Measurements from ENCODE around the gene ATF1.
A peak's percentile ranks its signal among the peaks of the same experiment; 100 is the strongest.

ATF1 gene

DNA sequence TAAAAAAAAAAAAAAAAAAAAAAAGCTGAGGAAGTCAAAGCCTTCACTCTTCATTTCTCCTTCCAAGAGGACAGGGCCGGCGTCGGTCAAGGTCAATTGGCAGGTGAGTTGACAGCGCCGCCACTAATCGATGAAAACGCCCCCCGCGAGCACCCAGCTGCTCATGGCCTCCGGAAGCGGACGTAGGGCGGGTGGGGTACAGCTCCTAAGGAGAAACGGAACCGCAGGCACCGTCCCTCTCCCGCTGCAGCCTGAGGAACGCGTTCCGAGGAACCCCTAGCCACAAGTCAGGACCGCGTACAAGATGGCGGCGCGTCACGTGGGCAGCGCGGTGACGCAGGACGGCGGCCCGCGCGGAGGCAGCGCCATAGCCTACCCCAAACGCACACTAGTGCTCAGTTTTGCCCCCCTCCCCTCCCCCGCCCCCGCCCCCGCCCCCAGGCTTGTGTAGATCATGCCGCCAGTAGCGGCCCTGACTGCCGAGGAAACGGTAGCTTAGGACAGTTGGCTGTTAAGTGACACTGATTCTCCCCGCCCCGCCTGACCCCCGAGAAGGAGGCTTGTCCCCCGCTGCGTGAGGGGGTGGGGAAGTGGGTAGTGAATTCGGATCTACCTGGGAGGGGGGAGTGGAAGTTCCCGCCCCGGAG lies at the start of gene ATF1:
Gene ATF1 (plus strand): TSS at position 463 of the 647 bp plus-strand sequence. CDS start 16,045 bp downstream, outside the sequence.
- DNase-seq (ENCODE audit: low spot score) = peak; percentile 95

DNA sequence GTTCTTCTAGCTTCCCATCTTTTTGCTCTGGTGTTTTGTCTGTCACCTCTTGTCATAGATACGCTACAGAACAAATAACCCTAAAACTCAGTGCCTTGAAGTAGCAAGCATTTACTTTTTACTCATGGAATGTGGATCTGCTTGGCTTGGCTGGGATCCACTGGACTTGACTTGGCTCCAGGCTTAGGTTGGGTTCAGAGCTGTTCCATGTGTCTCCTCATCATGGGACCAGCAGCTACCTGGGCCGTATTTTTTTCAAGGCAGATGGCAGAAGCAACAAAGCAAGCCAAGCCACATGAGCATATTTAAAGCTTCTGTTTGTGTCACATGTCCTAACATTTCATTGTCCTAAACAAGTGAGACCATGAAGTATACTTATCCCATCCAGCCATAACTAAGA lies 48.7 kb upstream of the ATF1 start:
- no peak for DNase-seq (ENCODE audit: low spot score)

DNA sequence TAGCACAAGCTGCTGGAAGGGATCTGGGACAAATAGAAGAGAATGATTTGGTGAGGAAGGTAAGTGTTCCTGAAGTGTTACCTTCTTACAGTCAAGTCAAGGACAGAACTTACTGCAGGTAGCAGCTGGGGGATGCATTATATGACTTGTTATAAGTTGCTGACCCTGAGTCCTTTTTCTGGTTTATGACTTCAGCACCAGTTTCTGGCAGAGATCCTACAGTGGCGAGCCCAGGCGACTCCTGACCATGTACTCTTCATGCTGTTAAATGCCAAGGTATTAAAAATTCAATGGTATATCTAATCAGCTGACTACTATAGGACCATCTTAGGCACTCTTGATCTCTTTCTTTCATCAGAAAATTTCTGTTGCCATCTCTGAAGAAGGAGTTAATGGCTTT lies 45.1 kb upstream of the ATF1 start:
- no peak for DNase-seq (ENCODE audit: low spot score)

DNA sequence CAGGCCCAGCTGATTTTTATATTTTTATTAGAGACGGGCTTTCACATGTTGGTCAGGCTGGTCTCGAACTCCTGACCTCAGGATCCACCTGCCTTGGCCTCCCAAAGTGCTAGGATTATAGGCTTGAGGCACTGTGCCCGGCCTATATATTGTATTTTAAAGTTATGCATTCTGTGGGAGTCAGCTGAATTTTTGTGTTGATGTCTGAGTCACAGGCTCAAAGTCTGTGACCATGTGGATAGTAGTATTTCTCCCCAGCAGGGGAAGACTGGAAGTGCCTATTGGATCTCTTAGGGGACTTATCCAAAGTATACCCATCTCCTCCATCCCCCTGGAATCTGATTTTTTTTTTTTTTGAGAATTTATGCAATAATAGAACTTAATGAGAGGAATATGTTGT lies 43.8 kb upstream of the ATF1 start:
- no peak for DNase-seq (ENCODE audit: low spot score)

DNA sequence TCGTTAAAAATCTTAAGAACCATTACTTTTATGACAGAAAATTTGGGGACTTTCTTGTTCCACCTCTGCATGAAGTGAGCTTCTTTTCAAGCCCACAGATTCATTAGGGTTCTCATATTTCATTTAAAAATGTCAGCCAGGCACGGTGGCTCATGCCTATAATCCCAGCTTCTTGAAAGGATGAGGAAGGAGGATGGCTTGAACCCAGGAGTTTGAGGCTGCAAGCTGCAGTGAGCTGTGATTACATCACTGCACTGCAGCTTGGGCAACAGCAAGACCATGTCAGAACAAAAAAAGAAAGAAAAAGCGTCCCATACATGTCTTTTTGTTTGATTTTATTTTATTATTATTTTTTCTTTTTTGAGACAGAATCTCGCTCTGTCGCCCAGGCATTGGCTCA lies 43.4 kb upstream of the ATF1 start:
- DNase-seq (ENCODE audit: low spot score) = no peak

DNA sequence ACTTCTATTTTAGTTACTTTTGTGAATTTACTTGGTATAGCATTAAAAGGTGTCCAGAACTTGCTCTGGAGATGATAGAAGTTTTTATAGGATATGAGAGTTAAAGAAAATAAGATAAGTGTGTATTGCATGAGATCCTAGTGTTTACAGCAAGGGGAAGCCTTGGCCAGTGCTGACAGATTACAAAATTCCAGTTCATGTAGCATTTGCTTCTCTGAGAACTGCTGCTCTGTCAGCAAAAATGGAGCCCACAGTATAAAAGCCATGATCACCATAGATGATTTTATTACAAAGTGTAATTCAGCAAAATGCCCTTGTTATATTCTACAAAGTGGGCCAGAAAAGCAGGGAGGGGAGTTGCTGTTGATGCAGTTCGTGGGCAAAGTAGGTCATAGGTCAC lies 40.0 kb upstream of the ATF1 start:
- DNase-seq (ENCODE audit: low spot score) = no peak

DNA sequence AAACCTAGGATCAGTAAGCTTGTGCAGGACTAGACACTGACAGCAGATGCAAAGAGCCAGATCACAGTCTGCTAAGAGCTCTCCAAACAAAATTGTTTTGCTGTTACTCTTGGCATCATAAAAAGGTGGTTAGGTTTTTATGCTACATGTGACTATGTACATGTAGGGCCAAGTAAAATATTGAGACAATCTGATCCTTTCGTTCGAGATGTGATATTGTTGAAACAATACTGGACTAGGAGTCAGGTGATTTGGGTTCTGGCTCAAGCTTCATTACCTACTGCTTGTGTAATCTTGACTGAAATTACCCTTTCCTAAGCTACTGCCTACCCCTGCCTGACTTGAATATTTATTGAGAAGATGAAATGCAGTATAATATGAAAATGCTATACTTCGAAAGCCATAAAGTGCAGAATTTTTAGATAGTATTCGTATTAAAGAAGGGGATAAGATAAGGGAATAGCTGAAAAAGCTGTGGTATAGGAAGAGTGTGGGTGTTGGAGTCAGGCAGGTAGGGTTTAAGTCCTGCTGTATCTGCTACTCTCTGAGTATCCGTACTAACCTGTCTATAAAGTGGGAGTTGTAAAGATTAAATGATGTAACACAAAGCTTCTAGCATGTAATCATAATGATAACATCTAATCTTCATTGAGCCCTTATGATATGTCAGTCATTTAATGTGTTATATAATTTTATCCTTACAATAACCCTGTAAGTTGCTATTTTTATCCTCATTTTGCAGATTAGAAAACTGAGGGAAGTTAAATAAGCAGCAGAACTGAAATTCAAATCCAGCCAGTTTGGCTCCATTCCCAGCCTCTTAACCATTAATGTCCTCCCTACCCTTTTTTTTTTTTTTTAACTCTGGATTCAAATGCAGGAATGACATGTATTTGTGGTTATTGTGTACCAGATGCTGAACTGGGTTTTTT lies 38.6 kb upstream of the ATF1 start:
- DNase-seq (ENCODE audit: low spot score) = no peak

DNA sequence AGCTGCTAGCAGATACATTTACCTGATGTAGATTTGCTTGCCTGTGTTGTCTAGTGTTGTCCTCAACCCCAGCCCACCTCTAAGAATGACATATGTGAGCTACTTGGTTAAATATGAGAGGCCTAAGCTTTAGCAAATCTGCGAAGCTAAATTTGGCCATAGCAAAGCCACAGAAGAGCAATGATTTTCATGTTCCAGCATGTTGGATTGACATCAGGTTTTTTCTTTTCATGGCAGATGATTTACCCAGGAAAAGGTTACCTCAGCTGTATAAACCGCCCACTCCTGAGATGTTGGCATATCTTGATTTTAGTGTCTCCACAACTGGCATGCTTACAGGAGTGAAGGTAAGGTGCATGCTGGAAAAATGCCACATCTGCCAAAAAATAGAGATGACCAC lies 36.4 kb upstream of the ATF1 start:
- no peak for DNase-seq (ENCODE audit: low spot score)

DNA sequence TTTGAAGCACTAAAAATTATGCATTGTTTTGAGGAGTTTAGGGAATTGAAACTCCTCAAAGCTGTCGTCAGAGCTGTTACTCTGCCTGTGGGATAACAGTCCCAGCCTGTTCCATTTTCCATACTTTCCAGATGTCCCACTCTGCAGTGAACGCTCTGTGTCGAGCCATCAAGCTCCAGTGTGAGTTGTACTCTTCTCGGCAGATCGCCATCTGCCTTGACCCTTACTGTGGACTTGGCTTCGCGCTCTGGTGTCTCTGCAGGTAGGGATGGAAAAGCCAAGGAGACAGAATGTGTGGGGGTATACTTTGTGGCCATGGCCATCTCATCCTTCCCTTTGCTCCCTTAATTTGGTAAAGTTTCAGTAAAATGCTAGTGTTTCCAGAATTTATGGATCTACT lies 35.5 kb upstream of the ATF1 start:
- DNase-seq (ENCODE audit: low spot score) = no peak

DNA sequence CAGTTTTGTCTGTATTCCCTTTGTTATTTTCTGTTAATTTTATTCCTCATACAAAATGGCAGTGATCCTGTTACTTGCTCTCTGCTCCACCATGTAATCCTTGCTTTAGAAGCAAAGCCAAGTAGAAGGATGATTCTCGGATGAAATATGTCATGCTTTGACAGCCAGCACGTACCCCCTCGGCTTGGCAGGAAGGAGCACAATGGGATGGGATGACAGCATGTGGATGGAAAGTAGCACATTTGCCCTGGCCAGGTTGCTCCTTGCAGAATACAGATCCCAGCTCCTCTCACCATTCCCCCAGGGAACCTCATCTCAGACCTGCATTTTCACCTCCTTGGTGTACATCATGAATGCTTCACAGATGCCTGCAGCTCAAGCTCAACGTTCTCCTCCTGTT lies 35.1 kb upstream of the ATF1 start:
- DNase-seq (ENCODE audit: low spot score) = no peak

DNA sequence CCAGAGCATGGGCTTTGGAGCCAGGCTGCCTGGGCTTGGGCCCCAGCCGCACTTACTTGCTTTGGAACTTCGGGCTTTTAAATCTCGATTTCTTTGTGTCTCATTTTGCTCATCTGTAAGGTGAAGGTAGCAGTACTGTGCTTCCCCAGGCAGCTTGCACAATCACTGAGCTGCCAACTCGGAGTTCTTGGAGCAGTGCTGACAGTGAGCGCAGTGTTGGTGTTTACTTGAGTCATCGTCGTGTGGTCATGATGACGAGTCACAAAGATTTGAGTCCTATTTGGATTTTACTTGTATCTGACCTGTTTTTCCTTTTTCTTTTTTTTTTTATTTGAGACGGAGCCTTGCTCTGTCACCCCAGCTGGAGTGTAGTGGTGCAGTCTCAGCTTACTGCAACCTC lies 31.3 kb upstream of the ATF1 start:
- DNase-seq (ENCODE audit: low spot score) = no peak

DNA sequence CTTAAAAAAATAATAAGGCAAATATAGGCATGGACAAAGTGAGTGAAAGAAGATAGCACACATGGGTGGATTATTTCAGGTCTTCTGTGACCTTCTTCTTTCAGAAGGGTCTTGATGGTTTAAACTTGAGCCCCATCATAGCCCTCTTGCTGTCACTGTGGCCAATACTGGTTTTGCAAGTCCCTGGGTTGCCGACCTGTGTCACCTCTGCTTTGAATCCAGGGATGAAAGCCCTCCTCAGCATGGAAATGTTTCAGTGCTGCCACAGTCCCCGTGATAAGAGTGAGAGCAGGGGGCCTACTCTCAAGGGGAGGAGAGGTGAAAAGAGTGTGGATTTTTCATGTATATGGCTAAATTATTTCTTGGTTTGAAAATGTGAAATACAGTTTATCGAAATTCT lies 30.2 kb upstream of the ATF1 start:
- no peak for DNase-seq (ENCODE audit: low spot score)

DNA sequence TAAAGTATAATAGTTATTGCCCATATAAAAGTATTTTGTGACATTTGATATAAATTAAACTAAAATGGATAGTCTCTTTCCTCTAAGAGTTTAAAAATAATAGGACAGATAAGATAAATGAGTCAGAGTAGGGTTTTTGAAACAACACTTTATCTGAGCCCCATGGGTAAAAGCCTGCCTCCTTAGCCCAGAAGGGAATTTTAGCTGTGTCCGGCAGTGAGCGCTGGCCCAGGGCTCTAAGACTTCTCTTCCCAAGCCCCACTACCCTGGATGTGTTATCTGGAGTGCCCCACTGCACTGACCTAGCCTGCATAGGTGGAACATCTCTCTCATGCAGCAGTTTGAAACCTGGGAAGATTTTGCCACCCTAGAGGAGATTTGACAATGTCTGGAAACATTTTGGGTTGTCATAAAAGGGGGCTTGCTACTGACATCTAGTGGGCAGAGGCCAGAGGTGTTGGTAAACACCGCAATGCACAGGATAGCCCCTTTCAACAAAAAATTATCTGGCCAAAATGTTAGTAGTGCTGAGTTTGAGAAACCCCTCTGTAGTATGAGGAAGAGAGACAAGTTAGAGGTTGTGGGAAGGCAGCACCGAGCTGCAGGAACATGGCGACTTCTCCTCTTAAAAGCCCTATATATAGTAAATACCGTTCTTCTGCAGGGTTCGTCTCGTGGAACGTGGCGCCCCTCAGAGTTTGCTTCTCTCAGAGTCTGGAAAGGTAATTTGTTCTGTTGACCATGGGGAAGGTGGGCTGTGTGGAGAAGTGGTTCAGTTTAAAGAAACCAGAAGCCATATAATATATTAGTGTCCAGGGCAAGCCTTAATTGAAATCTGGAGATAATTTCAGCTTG lies 29.3 kb upstream of the ATF1 start:
- no peak for DNase-seq (ENCODE audit: low spot score)

DNA sequence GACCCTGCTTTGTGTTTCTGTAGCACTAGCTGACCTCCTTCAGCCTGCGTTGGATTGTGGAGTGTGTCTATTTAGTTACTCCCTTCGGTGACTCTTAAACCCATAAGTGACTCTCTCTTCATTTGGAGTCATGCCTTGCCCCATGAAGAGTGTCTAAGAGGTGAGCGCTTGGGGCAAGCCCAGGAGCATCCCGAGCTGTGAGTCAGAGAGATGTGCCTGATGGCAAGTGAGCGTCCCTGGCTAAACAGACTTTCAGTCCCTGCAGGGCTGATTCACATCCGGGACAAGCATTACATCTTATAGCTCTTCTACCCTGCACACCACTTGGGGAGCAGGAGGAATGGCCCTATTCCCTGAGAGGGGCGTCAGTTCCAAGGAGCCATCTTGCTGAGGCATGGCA lies 24.3 kb upstream of the ATF1 start:
- no peak for DNase-seq (ENCODE audit: low spot score)

DNA sequence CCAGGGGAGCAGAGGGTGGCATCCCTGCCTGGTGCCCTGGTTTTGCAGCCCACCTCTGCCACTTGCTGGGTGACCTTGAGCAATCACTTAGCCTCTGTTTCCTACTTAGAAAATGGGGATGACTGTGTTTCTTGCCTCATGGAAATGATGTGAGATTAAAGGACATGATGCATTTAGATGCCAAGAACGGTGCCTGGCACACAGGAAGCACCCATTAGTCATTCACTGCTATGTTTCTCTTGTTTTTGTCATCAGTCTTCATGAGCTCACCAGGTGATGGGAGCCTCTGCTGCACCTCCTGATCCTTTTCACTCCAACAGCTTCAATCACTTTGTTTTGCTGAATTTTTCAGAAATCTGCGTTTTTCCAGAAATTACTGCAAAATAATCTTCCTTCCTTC lies 23.6 kb upstream of the ATF1 start:
- no peak for DNase-seq (ENCODE audit: low spot score)

DNA sequence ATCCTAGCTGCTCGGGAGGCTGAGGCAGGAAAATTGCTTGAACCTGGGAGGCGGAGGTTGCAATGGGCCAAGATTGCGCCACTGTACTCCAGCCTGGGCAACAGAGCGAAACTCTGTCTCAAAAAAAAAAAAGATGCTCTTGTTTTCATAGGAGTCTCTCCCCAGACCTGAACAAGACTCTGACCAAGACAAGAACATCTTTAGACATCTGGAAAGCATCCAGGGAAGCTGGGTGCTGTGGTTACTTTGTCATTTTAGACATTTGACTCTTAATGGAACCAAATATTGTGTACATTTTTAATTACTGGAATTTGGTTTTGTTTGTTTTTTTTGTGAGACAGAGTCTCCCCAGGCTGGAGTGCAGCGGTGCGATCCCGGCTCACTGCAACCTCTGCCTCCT lies 21.1 kb upstream of the ATF1 start:
- no peak for DNase-seq (ENCODE audit: low spot score)

DNA sequence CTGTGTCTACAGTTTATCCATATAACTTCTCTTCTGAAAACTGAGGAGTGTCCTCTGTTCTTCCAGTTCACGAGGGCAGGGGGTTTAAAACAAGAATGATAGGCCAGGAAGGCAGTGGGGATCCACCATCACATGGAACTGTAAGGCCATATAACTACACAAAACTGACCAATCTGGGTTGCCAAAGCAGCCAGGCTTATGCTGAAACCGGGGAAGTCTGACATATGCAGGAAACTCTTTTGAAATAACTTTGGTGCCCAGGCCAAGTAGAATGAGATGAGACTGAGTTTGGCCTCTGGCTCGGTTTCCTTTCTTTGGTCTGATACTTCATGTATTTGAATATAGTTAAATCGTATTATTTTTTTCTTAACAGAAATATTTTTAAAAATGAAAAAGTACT lies 18.0 kb upstream of the ATF1 start:
- no peak for DNase-seq (ENCODE audit: low spot score)

DNA sequence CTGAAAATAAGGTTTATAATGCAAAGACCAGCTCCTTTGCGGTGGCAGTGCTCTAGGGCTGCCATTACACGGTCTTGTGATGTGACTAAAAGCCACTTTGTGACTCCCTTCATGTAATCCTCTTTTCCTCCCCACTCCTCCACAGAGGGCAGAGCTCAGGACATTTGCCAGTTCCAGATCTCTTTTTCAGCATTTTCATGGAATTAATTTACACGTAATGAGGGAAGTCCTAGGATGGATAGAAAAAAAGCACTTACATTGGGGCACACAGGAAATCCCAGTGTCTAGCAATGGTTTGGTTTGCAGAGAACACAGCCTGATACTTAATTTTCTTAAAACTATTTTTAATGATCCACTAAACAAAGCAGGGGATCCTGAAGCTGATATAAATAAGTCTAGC lies 17.5 kb upstream of the ATF1 start:
- no peak for DNase-seq (ENCODE audit: low spot score)

DNA sequence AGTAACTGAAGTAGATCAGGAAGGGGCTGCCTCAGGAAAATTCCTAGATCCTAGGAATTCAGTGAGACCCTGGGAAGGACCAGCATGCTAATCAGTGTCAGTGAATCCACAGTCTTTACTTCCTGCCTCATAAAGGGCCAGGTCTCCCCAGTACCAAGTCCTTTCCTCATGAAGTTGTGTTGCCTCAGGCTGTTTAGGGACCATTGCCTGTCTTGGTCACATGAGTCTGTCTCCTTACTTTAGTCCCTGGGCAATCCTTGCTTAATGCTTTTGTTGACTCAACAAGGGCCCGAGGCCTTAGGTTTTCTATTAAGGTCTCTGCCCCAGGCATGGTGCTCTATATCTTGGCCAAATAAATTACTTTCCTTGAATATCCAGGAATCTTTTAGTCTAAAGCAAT lies 16.1 kb upstream of the ATF1 start:
- DNase-seq (ENCODE audit: low spot score) = no peak

DNA sequence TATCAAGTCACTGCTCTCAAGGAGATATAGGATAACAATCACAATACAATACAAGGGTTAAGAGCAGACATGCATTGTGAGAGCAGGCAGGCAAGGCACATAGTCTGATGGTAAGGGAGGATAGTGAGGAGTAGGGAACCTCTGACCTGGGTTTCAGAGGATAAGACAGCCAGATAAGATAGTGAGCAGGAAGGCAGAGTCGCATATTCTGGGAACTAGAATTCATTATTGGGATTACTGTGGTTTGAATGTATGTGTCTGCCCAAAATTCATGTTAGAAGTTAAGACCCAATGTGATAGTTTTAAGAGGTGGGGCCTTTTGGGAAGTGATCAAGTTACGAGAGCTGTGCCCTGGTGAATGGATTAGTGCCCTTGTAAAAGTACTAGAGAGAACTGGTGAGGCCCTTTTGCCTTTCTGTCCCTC lies 14.4 kb upstream of the ATF1 start:
- no peak for DNase-seq (ENCODE audit: low spot score)

DNA sequence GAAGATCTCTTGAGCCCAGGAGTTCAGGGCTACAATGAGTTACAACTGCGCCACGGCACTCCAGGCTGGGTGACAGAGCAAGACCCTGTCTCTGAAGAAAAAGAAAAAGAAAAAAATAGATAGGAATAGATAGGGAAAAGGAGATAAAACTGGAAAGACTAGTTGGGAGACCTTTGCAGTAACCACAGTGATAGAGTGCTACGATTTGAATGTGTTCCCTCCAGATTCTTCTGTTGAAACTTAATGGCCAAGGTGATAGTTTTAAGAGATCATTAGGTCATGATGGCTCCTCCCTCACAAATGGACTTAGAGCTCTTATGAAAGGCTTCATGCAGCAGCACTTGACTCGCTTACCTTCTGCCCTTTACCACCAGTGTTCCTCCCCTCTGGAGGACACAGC lies 13.5 kb upstream of the ATF1 start:
- no peak for DNase-seq (ENCODE audit: low spot score)

DNA sequence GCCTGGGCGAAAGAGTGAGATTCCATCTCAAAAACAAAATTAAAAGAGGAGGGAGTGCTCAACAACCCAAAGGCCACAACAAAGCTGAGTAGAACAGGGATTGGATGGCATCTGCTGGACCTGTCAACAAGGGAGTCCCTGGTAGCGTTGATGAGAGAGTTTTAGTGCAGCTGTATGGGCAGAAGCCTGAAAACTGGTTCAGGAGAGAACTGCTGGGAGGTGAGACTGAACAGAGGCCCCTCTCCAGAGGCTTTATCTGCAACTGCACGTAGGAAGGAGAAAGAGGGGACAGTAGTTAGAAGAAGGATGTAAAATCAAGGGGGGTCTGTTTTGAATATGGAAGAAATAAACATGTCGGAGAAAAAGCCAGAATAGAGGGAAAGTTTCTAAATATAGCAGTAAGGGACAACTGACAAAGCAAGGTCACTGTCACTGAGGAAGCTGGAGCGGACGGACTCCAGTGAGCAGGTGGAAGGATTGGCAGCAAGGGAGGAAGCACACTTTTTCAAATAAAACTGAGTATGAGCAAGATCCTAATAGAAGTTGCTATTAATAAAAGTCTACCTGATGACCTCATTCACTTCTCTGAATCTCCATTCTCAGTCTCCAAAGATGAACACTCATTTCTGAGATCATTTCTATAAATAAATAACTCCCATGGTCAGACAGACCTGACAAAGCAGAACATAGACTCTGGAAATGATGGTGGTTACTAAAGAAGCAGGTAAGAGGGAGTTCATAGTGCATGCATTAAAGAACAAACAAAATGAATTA lies 11.8 kb upstream of the ATF1 start:
- no peak for DNase-seq (ENCODE audit: low spot score)

All from left forelimb (tissue), 1 donor.